ENCODE data around the gene DLGAP1. TPM values are rescaled to one million over a fixed set of nuclear protein-coding genes. Genes with fewer than 3 reads are reported as not detected.

The DLGAP1 gene
- total and polyA plus RNA-seq, 2 of the 4 experiments (the other 2 are of a cell fraction) = under 0.01 to 0.09 TPM

DNA sequence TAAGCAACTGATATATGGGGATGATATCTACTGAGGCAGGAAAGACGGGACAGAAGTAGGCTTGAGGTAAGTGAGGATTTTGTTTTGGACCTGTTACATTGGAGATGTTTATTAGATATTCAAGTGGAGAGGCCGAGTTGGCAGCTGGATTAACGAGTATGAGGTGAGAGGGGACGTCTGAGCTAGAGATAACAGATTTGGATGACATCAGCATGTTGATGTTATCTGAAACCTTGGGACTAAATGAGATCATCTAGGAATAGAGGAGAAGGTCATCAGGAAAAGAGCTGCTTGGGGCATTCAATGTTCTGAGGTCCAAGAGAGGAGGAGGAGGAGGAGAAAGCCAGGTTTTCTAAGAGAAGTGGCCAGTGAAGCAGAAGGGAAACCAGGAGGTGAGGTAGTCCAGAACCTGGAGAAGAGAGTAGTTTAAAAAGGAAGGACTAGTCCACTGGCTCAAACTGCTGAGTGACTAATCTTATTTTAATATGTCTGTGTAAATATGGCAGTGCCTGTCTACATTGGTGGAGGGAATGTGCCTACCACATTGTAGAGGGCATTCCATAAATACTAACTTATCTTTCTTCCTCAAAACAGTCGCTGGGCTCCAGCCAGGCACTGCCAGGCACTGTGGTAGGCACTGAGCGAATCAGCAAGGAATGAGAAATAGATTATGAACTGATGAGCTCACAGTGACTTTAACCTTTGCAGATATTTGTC is 488.3 kb downstream of the DLGAP1 start:
- H3K4ac ChIP-seq (ENCODE audit: low read depth, low read length) = no peak overlapping the region
- H3K18ac ChIP-seq (ENCODE audit: low read depth, low read length) = 0 out of 2 replicates have a peak overlapping the region, but pooled peaks have one; percentile 26
- no peak overlapping the region for H2BK5ac ChIP-seq (ENCODE audit: low read depth, low read length, poor library complexity, severe bottlenecking)
- H3K79me1 ChIP-seq (ENCODE audit: low read depth in 1 of 2, low read length in 2 of 2) = no peaks in the 10 kb centered on the region
- no peak overlapping the region for H3K56ac ChIP-seq (ENCODE audit: extremely low read depth, insufficient read depth, low read length)
- no peak overlapping the region for H2BK120ac ChIP-seq (ENCODE audit: low read depth, low read length)
- no peak overlapping the region; the same call in 1 of the 2 replicates for H3K4me2 ChIP-seq (ENCODE audit: low read depth, low read length)
- no TSS peak for BruUV-seq (replicated peaks)
- no peak overlapping the region for H3K9ac ChIP-seq (ENCODE audit: low read depth, low read length)
- no peak overlapping the region for H3K14ac ChIP-seq (replicated peaks; ENCODE audit: low read depth, low read length)
- ATAC-seq (ENCODE audit: low read depth) (peak; percentile 91), DNase-seq (peak; percentile 50)
- H2AK9ac ChIP-seq (replicated peaks; ENCODE audit: low read depth, low read length, poor library complexity) = no peak overlapping the region
- no peaks in the 10 kb centered on the region for H3K36me3 ChIP-seq (ENCODE audit: control insufficient read depth, insufficient read depth, low read length)
- no peak overlapping the region for H4K5ac ChIP-seq (ENCODE audit: low read depth, low read length)
- ChIA-PET CTCF (interaction anchor here (1.1 to 1.5 kb wide), 2 partner anchors 11 to 29 kb away, joined by 3 to 5 read pairs; no protein-coding TSS in a partner anchor), POLR2A (ENCODE audit: unreplicated experiment) (no interaction called here)
- H4K8ac ChIP-seq (ENCODE audit: low read depth in 2 of 2, low read length in 2 of 2) = no peak overlapping the region
- no peak overlapping the region for H2AK5ac ChIP-seq (ENCODE audit: low read depth, low read length)
- H2AFZ ChIP-seq (replicated peaks; ENCODE audit: low read length, poor library complexity) = peak overlapping the region; percentile 59
- in situ Hi-C loops (cut with MboI; ENCODE audit: low sequenced_read_pairs) = no loop called here
- H2BK20ac ChIP-seq (ENCODE audit: low read depth, low read length) = no peak overlapping the region; the same call in 1 of the 2 replicates
- H4K20me1 ChIP-seq (ENCODE audit: insufficient read depth, low read length) = no peaks in the 10 kb centered on the region
- H3K9me1 ChIP-seq (ENCODE audit: insufficient read depth, low read length) = peaks cover 3% of the 10 kb centered on the region; the same call in 1 of the 2 replicates
- H3K27ac ChIP-seq (ENCODE audit: insufficient read depth, low read length) = no peak overlapping the region
- 0 out of 2 replicates have a peak, but pooled peaks have one; percentile 2 for TF ChIP-seq MAFK (IDR thresholded peaks at IDR 0.05; ENCODE audit: low read depth, low read length)
- no peak for TF ChIP-seq NFE2L2 (IDR thresholded peaks at IDR 0.05; ENCODE audit: low read depth, low read length)
- no peak overlapping the region for H3K4me3 ChIP-seq (ENCODE audit: insufficient read depth, low read depth, low read length)
- H3K23ac ChIP-seq (ENCODE audit: low read depth, low read length) = no peak overlapping the region
- dilution Hi-C loops (cut with HindIII; ENCODE audit: low sequenced_read_pairs, unreplicated experiment) = no loop called here
- 31% methylated on average over 4 of the region's 6 CpGs; no CpG with 5 or more reads in 1 of the 2 experiments for WGBS, 2 experiments (ENCODE audit: extremely low coverage in 2 of 2, insufficient read length in 1 of 2)
- H3K9me3 ChIP-seq (ENCODE audit: control insufficient read depth, insufficient read depth, low read length) = no peaks in the 10 kb centered on the region
- no peak overlapping the region for H4K91ac ChIP-seq (ENCODE audit: insufficient read depth, low read depth, low read length)
- H3K27me3 ChIP-seq (ENCODE audit: control insufficient read depth, insufficient read depth, low read length) = no peaks in the 10 kb centered on the region; the same call in 1 of the 2 replicates
- intact Hi-C loops (cut with micrococcal nuclease) = no loop called here
- peak overlapping the region; percentile 5; the same call in 1 of the 3 replicates for H2BK15ac ChIP-seq (ENCODE audit: low read depth, low read length)
- peaks cover 8% of the 10 kb centered on the region for H3K4me1 ChIP-seq (ENCODE audit: control insufficient read depth, insufficient read depth, low read length)
